GM20000 (cell line): ENCODE results near the gene FBXW2.

Experiments used
- DNase-seq: peaks from one replicate; pipeline ENCODE4 v3.0.0; 2012; ENCODE audit warnings: low spot score
- CTCF ChIP-seq: IDR thresholded peaks from 2 replicates; pipeline ENCODE4 v1.5.1; 2012; ENCODE audit warnings: mild to moderate bottlenecking, control low read depth; ENCODE audit errors: extremely low read depth, missing control alignments

FBXW2 gene

GRCh38 chr9:120734607-120735410 lies 58.4 kb downstream of the FBXW2 start:
- DNase-seq: no peak
- TF ChIP-seq CTCF: no peak

- no peak for DNase-seq
Measured at GRCh38 chr9:120733190-120733589, 60.0 kb downstream of the FBXW2 start.

GRCh38 chr9:120730654-120731514 lies 62.3 kb downstream of the FBXW2 start:
- DNase-seq: no peak
- TF ChIP-seq CTCF: no peak

More at GRCh38 chr9:120733190-120733589, 60.0 kb downstream of the FBXW2 start:
- TF ChIP-seq CTCF: no peak

GRCh38 chr9:120729791-120730241 lies 63.4 kb downstream of the FBXW2 start:
- TF ChIP-seq CTCF: peak; percentile 7
- DNase-seq: no peak

- no peak for DNase-seq
- no peak for TF ChIP-seq CTCF
Measured at GRCh38 chr9:120726484-120726883, 66.7 kb downstream of the FBXW2 start.

- no peak for DNase-seq
- TF ChIP-seq CTCF: no peak
Measured at GRCh38 chr9:120725907-120726306, 67.3 kb downstream of the FBXW2 start.
